Thyroid gland (tissue), 4 donors: ENCODE results near the gene EHBP1L1. TPM values are rescaled to one million over a fixed set of nuclear protein-coding genes. Genes with fewer than 3 reads are reported as not detected.

Experiments used
- DNase-seq, 2 donors: peaks; one replicate each; pipeline ENCODE4 v3.0.0-alpha.2; 2019
- H3K27ac ChIP-seq, 3 donors: fragments of 200-600 bp; sonication (generic); 1 replicate in 2 of 3; 2 replicates in 1 of 3; pipeline ENCODE4 v1.5.1; 2016 to 2019; ENCODE audit warnings: mild to moderate bottlenecking in 1 of 3, moderate library complexity in 1 of 3
- H3K27me3 ChIP-seq: fragments of 200-600 bp; sonication (generic); one replicate; pipeline ENCODE4 v1.5.1; 2019
- H3K36me3 ChIP-seq, 2 donors: fragments of 200-600 bp; sonication (generic); one replicate each; pipeline ENCODE4 v1.5.1; 2016 to 2019
- H3K4me1 ChIP-seq, 2 donors: fragments of 200-600 bp; sonication (generic); one replicate each; pipeline ENCODE4 v1.5.1; 2017 to 2019
- H3K4me3 ChIP-seq, 3 donors: fragments of 200-600 bp; sonication (generic); replicated peaks in 1 of 3; 1 replicate in 2 of 3; 2 replicates in 1 of 3; pipeline ENCODE4 v1.5.1; 2016; ENCODE audit warnings: mild to moderate bottlenecking in 1 of 3
- H3K9me3 ChIP-seq: fragments of 200-600 bp; sonication (generic); one replicate; pipeline ENCODE4 v1.5.1; 2017
- POLR2A ChIP-seq, 2 donors: fragments of 450-650 bp; IDR thresholded peaks; one replicate each; pipeline ENCODE4 v1.6.1; 2017; ENCODE audit warnings: antibody characterized with exemption in 2 of 2, mild to moderate bottlenecking in 2 of 2, moderate library complexity in 1 of 2
- WGBS, 2 donors: methylation state at CpG; one replicate each; pipeline ENCODE4 v1.1.5; 2017; 5-methylcytosine and 5-hydroxymethylcytosine counted together
- intact Hi-C: fragments of 100-400 bp; cut with DNase I; formaldehyde crosslinking; loops from one replicate; pipeline ENCODE4 v1.15.1; 2023
- total RNA-seq, 4 donors: library from RNA; depleted of rRNA; stranded (reverse); fragments of >200 nt; gene quantifications; one replicate each; pipeline ENCODE4 v1.2.3, GENCODE V29; 2016
- TF ChIP-seq, protein P1 (sequence below), 6 experiments: fragments of 200-600 bp in 3 of 6; fragments of 450-650 bp in 3 of 6; sonication (generic) in 3 of 6; IDR thresholded peaks; one replicate each; pipeline ENCODE4 v1.5.1; 2016 to 2019; ENCODE audit warnings: antibody characterized with exemption in 6 of 6, mild to moderate bottlenecking in 2 of 6, inconsistent platforms in 1 of 6, moderate library complexity in 1 of 6

Gene EHBP1L1
- total RNA-seq: 10 to 100 TPM in 2 of 4 donors, 1 to 10 TPM in 2; 8.6 to 18.8 (median 12.0) TPM

DNA sequence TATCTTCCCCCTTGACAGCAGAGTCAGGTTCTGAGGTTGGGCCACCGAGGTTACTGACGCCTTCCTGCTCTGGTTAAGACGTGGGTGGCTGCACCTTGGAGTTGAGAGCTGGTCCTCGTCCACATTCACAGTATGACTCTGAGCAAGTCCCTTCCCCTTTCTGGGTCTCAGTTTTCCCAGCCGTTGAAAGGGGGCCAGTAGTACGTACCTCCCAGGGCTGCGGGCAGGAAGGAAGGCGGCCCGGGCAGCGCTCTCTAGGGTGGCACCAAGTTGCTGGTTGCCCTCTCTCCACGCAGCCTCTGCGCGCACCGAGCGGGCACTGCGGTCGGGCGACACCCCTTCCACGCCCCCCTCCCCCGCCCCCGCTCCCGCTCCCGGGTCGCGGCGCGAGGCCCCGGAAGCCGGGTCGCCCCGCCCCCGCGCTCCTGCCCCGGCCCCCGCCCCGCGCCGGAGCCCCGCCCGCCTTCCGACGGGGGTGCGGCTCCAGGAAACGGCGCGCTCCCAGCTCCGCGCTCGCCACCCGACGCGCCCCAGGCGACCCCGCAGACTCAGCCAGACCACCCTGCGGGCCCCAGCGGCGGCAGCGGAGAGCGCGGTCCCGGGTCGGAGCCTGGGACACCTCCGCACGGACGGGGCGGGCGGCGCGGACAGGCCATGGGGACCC, at the start of gene EHBP1L1:
Gene EHBP1L1 (plus strand): TSS at position 486 of the 664 bp plus-strand sequence. CDS start 250 bp downstream, outside the sequence.
- H3K9me3 ChIP-seq: no peaks in the 10 kb centered on the region
- H3K27me3 ChIP-seq: no peaks in the 10 kb centered on the region
- H3K4me3 ChIP-seq: peak within 1 kb of the TSS in 2 of 3 donors; percentile 3 to 62
- H3K36me3 ChIP-seq: peaks cover 3 to 5% of the 10 kb centered on the region in 2 donors
- DNase-seq: peak; percentile 45 to 46
- intact Hi-C loops: no loop called here
- H3K27ac ChIP-seq: peak within 1 kb of the TSS; percentile 36 to 81 (median 68)
- peaks cover 39 to 56% of the 10 kb centered on the region in 2 donors for H3K4me1 ChIP-seq
- 5% methylated on average over 17 to 19 of the region's 69 CpGs for WGBS, 2 donors
- TF ChIP-seq, protein P1, sequence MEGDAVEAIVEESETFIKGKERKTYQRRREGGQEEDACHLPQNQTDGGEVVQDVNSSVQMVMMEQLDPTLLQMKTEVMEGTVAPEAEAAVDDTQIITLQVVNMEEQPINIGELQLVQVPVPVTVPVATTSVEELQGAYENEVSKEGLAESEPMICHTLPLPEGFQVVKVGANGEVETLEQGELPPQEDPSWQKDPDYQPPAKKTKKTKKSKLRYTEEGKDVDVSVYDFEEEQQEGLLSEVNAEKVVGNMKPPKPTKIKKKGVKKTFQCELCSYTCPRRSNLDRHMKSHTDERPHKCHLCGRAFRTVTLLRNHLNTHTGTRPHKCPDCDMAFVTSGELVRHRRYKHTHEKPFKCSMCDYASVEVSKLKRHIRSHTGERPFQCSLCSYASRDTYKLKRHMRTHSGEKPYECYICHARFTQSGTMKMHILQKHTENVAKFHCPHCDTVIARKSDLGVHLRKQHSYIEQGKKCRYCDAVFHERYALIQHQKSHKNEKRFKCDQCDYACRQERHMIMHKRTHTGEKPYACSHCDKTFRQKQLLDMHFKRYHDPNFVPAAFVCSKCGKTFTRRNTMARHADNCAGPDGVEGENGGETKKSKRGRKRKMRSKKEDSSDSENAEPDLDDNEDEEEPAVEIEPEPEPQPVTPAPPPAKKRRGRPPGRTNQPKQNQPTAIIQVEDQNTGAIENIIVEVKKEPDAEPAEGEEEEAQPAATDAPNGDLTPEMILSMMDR (IDR thresholded peaks at IDR 0.05): no peak
- no peak for TF ChIP-seq POLR2A (IDR thresholded peaks at IDR 0.05)

DNA sequence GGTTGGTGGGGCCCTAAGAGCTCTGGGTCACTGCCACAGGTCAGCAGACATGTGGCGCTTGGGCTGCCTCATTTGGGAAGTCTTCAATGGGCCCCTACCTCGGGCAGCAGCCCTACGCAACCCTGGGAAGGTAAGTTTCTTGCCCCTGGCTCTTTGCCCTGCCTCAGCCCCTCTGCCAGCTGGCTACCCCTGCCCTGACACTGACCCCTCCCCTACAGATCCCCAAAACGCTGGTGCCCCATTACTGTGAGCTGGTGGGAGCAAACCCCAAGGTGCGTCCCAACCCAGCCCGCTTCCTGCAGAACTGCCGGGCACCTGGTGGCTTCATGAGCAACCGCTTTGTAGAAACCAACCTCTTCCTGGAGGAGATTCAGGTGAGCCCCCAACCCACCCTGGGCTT, 49.1 kb upstream of the EHBP1L1 start:
- no peaks in the 10 kb centered on the region for H3K9me3 ChIP-seq
- no peak for DNase-seq
- no peak overlapping the region for H3K4me3 ChIP-seq
- H3K36me3 ChIP-seq: peaks cover 29% of the 10 kb centered on the region in 2 donors
- no peak overlapping the region for H3K27ac ChIP-seq
- peaks cover 27 to 34% of the 10 kb centered on the region in 2 donors for H3K4me1 ChIP-seq
- TF ChIP-seq, protein P1 (IDR thresholded peaks at IDR 0.05): no peak
- no peak for TF ChIP-seq POLR2A (IDR thresholded peaks at IDR 0.05)
- no peaks in the 10 kb centered on the region for H3K27me3 ChIP-seq
- 94 to 97% methylated on average over 7 to 8 of the region's 8 CpGs for WGBS, 2 donors
- intact Hi-C loops: loop anchor here (10.0 kb wide), 1 partner anchor 242 kb away; no protein-coding TSS in a partner anchor

DNA sequence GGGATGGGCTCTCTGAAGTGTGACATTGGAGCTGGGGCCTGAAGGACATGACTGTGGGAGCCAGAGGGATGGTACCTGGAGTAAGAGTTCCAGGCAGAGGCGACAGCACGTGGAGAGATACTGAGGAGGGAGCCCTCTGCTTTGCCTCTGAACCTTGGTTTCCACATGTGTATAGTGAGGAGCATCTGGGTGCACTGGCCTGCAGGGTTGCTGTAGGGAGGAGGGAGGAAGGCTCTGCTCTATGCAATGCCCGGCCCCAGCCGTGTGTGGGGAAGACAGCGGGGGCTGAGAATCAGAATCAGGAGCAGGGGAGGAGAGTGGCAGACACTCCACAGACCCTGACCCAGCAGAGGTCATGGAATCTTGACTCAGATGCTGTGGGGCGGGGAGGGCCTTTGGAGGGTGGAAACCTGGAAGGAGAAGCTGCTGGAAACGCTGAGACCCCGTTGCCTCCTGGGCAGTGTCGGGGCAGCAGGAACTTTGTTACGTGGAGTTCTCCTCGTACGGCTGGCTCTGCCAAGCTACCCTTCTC, 47.0 kb upstream of the EHBP1L1 start:
- Histone ChIP-seq H3K9me3 (no peaks in the 10 kb centered on the region), H3K27me3 (no peaks in the 10 kb centered on the region), H3K27ac (no peak overlapping the region), H3K4me3 (no peak overlapping the region), H3K4me1 (peaks cover 18 to 20% of the 10 kb centered on the region in 2 donors), H3K36me3 (peaks cover 45 to 48% of the 10 kb centered on the region in 2 donors)
- TF ChIP-seq, protein P1 (IDR thresholded peaks at IDR 0.05): no peak
- no peak for TF ChIP-seq POLR2A (IDR thresholded peaks at IDR 0.05)
- intact Hi-C loops: loop anchor here (10.0 kb wide), 1 partner anchor 244 kb away; no protein-coding TSS in a partner anchor
- DNase-seq: no peak
- WGBS, 2 donors: 90 to 92% methylated on average over 12 of the region's 12 CpGs

DNA sequence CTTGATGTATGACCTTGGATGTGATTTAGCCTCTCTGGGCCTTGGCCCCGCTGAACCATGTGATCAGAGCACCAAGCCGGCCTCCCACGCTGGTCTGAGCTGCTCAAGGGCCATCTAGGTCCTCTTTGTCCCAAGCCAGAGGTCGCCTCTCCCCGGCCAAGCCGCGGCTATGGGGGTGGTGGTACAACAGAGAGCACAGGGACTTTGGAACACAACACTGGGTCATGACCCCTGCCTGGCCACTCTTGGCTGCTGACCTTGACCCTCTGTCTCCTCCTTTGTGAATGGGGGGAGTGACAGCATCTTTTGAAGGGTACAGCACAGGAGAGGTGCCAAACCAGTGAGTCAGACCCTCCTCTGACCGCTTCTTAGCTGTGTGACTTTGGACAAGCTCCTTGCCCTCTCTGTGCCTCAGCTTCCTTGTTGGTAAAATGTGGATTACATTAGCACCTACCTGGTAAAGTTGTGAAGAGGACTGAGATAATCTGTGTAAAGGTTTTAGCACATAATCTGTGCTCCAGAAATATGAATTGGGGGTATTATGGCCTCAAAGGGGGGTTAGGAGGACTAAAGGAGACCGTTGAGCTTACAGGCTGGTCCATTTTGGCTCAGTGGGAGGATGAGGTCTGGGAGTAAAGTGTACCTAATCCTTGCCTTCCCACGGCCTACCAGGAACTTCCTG, 46.2 kb upstream of the EHBP1L1 start:
- Histone ChIP-seq H3K4me3 (no peak overlapping the region), H3K9me3 (no peaks in the 10 kb centered on the region), H3K27me3 (no peaks in the 10 kb centered on the region), H3K36me3 (peaks cover 45 to 49% of the 10 kb centered on the region in 2 donors), H3K4me1 (peaks cover 11 to 14% of the 10 kb centered on the region in 2 donors), H3K27ac (no peak overlapping the region)
- intact Hi-C loops: loop anchor here (10.0 kb wide), 1 partner anchor 245 kb away; no protein-coding TSS in a partner anchor
- WGBS, 2 donors: 77 to 83% methylated on average over 7 to 10 of the region's 10 CpGs
- TF ChIP-seq POLR2A (IDR thresholded peaks at IDR 0.05): no peak
- TF ChIP-seq, protein P1 (IDR thresholded peaks at IDR 0.05): no peak
- DNase-seq: no peak
